Testis (tissue), 2 donors: ENCODE data around the gene COX17.

Experiments used
- POLR2A ChIP-seq: fragments of 450-650 bp; IDR thresholded peaks from one replicate; pipeline ENCODE4 v1.6.1; 2017; ENCODE audit warnings: antibody characterized with exemption, mild to moderate bottlenecking, moderate library complexity
- TF ChIP-seq, protein P1 (sequence below), 3 experiments: fragments of 450-650 bp in 2 of 3; fragments of 200-600 bp in 1 of 3; sonication (generic) in 1 of 3; IDR thresholded peaks; one replicate each; pipeline ENCODE4 v1.5.1; 2016 to 2019; ENCODE audit warnings: antibody characterized with exemption in 3 of 3, mild to moderate bottlenecking in 2 of 3, moderate library complexity in 1 of 3

DNA sequence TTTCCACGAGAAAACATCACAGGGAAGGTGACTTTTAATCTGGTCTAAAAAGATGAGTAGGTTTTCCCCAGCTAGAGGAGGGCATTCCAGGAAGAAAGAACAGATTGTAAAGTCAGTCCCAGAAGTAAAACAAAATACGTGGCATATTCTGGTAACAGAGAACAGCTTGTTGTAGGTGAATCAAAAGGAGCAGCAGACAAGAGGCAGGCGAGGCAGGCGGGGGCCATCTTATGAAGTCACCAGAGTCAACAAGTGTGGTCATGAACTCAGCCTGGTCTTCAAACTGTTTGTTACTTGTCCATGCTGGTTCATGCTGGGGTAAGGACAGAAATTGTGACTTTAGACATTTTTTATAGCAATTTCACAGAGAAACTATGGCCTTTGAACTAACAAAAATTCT lies 12.8 kb downstream of the COX17 start:
- TF ChIP-seq, protein P1, sequence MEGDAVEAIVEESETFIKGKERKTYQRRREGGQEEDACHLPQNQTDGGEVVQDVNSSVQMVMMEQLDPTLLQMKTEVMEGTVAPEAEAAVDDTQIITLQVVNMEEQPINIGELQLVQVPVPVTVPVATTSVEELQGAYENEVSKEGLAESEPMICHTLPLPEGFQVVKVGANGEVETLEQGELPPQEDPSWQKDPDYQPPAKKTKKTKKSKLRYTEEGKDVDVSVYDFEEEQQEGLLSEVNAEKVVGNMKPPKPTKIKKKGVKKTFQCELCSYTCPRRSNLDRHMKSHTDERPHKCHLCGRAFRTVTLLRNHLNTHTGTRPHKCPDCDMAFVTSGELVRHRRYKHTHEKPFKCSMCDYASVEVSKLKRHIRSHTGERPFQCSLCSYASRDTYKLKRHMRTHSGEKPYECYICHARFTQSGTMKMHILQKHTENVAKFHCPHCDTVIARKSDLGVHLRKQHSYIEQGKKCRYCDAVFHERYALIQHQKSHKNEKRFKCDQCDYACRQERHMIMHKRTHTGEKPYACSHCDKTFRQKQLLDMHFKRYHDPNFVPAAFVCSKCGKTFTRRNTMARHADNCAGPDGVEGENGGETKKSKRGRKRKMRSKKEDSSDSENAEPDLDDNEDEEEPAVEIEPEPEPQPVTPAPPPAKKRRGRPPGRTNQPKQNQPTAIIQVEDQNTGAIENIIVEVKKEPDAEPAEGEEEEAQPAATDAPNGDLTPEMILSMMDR (IDR thresholded peaks at IDR 0.05): no peak
- no peak for TF ChIP-seq POLR2A
